AG09319 (cell line): Measurements from ENCODE around the gene NDUFV1.

ENCODE experiments used
- DNase-seq: peaks from one replicate; pipeline ENCODE4 v3.0.0-alpha.2; 2010; ENCODE audit warnings: low read depth; ENCODE audit errors: extremely low read depth
- CTCF ChIP-seq: IDR thresholded peaks from 2 replicates; pipeline ENCODE4 v1.5.1; 2011; ENCODE audit warnings: low read depth, mild to moderate bottlenecking, inconsistent platforms, low read length, moderate library complexity

NDUFV1 gene

GRCh38 chr11:67610302-67610868 is 3.6 kb downstream of the NDUFV1 start:
- DNase-seq: no peak
- no peak for TF ChIP-seq CTCF

- no peak for TF ChIP-seq CTCF
- DNase-seq: no peak
Observed at GRCh38 chr11:67611165-67611564, 4.4 kb downstream of the NDUFV1 start.

- DNase-seq: no peak
- TF ChIP-seq CTCF: no peak
Observed at GRCh38 chr11:67611704-67612587, 5.2 kb downstream of the NDUFV1 start.

- DNase-seq: no peak
- TF ChIP-seq CTCF: no peak
Observed at GRCh38 chr11:67612751-67613150, 6.0 kb downstream of the NDUFV1 start.

GRCh38 chr11:67613313-67613959 is 6.7 kb downstream of the NDUFV1 start:
- TF ChIP-seq CTCF: no peak
- DNase-seq: no peak

GRCh38 chr11:67613960-67614715 is 7.4 kb downstream of the NDUFV1 start:
- DNase-seq: no peak
- TF ChIP-seq CTCF: peak; percentile 72
